GM19328 (cell line): ENCODE results near the gene EEFSEC.

Experiments
- ATAC-seq: cut with Tn5 transposase; IDR thresholded peaks from one replicate; pipeline ENCODE4 v1.9.1; 2021; ENCODE audit warnings: mild to moderate bottlenecking, moderate library complexity; ENCODE audit not compliant: unreplicated experiment

The EEFSEC gene

DNA sequence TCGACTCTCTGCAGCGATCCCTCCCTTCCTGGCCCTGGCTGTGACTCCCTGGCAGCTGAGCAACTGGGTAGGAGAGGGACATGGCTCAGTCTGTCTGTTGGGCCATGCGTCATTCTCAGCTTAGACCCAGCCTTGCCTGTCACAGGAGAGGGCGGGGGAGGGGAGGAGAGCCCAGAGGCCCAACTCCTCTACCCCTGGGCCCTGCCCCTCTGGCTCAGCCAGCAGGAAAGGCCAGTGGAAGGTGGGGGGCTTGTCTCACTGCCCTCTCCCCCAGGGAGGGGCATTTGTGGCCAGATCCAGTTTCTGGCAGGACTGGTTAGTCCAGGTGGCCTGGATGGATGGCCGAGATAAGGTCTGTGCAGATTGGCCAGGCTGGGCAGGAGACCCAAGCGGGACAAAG, 281.8 kb downstream of the EEFSEC start:
- ATAC-seq = no peak

DNA sequence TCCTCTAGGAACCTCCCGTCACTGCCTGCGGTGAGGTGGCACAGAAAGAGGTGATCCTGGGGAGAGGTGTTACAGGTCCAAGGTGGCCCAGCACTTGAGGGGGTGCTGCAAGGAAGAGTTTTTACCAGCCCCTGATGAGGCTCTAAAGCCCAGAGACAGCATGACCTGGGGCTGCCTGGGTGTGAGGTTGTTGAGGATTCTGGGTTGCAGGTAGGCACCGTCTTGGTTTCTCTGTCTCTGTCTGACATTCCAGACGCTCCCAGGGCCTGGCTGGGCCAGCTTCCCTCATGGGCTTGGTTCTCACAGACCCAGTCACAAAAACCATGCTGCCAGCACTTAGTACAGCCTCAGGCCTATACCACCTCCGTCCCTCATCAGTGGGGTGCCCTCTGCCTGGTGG, 282.3 kb downstream of the EEFSEC start:
- ATAC-seq = no peak

DNA sequence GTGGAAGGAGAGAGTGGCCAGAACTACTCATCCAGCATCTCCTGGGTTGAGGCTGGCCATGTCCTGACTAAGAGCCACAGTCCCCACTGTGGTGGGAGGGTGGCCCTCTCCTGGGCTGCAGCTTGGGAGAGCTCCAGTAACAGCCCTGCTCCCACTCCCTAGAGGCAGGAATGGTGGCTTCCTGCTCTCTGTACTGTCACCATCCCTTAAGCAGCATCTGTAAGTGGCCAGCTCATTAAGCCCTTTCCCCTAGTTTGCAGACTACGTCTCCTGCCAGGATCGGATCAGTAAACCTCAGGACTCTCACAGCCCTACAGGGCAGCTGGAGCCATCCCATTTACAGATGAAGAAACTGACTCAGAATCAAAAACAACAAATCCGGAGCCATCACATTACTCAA, 282.9 kb downstream of the EEFSEC start:
- no peak for ATAC-seq

DNA sequence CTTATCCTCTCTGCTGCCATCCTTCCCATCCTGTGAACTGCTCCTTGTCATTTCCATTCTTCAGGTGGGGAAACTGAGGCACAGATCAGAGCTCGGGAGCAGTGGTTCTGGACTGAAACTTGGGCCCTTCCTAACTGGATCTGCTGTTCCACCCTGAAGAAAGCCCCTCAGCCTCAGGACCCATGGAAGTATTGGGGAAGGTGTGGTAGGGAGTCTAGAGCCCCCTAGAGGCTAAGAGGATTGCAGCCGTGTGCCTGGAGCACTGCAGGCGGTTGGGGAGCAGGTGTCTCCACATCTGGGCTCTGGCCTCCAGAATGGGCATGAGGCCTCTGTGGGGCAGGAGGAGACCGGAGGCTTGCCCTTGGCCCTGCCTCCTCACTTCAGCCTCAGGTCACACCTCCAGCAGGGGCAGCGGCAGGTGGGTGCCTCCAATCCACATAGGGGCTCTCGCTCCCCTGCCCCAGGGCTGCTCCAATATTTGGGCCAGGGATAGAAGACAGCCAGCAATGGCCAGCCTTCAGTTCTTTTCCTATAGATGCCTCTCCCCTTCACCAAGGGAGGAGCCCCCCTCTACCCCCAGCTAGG, 285.3 kb downstream of the EEFSEC start:
- no peak for ATAC-seq

DNA sequence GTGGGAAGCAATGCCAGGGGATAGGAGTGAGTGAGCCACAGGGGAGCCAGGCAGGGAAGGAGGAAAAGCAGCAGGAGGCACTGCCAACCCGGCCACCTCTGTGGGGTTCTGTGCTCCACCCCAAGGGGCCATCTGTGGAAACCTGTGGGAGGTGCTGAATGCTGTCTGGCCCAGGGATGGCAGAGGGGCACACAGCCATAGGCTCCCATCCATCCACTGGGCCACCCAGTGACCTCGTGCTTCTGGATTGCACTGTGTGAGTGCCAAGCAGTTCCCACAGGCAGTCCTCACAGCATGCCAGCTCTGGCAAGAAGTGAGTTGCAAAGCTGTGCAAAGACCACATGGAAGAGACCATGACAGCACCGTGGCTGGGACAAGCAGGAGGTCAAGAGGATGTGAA, 285.9 kb downstream of the EEFSEC start:
- ATAC-seq = no peak

DNA sequence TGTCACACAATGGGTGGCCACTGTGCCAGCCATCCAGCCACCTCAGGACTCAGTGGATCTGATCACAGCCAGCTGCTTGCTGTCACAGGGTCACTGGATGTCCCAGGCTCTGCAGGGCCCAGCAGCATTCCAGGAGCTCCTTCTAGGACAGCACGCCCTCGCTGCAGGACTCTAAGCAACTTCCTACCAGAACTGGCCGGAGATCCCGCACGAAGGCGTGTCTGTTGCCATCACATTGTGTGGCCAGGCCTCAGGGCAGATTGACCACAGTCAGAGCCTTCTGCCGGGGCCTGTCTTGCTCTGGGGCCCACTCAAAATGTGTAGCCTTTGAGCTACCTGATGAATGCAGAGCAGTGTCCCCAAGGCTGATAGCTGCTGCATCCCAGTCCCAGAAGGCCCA, 288.8 kb downstream of the EEFSEC start:
- ATAC-seq = no peak

DNA sequence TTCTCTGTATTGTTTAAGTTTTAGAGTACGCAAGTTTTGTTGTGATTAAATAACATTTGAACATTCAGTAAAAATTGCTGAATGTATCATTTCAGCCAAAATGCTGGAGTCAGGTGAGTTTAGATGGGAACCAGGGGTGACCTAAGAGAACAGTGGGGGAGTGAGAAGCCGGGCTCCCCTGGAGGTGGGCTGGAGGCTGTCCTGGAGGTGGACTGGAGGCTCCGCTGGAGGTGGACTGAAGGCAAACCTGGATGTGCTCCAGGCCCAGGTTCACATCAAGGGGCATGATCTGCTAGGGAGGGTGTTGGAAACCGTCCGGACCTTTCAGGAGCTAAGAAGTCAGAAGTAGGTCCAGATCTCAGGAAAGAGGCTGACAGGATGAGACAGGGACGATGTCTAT, 289.7 kb downstream of the EEFSEC start:
- ATAC-seq = no peak

DNA sequence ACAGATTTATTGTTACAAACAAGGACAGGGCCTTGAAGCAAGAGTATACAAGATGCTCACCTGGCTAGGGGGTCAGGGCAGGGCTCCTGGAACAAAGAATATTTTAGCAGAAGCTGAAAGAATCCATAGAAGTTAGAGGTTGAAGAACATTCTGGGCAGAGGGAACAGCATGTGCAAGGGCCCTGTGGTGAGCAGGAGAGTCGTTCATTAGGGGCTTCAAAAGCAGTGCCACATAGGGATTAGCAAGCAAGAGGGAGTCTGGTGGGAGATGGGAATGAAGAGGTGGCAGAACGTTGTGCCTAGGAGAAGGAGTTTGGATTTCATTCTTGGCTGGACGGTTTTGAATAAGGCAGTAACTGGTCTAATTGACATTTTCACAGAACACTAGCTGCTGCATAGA, 290.5 kb downstream of the EEFSEC start:
- no peak for ATAC-seq

DNA sequence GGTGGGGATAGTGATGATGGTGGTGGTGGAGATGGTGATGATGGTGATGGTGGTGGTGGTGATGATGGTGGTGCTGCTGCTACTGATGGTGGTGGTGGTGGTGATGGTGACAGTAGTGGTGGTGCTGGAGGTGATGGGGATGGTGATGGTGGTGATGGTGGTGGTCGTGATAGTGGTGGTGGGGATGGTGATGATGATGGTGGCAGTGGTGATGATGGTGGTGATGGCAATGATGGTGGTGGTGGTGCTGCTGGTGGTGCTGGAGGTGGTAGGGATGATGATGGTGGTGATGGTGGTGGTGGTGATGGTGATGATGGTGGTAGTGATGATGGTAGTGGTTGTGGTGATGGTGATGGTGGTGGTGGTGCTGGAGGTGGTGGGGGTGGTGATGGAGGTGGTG, 292.1 kb downstream of the EEFSEC start:
- ATAC-seq = no peak

DNA sequence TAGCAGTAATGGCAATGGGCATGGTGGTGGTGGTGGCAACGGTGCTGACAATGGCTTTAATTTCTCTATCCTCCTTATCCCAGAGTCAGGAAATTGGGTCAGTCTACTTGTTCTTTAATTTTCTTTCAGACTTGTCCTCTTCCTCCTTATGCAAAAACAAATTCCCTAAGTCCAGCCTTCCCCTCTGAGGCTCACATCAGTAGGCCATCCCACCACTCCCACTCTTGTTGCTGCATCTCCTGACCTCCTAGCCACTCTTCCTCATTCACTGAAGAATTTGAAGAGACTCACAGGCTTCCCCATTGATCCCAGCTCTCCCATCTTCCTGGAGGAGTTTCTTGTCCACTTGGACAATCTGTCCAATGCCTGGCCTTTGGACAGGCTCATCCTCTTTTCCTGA, 293.5 kb downstream of the EEFSEC start:
- no peak for ATAC-seq

DNA sequence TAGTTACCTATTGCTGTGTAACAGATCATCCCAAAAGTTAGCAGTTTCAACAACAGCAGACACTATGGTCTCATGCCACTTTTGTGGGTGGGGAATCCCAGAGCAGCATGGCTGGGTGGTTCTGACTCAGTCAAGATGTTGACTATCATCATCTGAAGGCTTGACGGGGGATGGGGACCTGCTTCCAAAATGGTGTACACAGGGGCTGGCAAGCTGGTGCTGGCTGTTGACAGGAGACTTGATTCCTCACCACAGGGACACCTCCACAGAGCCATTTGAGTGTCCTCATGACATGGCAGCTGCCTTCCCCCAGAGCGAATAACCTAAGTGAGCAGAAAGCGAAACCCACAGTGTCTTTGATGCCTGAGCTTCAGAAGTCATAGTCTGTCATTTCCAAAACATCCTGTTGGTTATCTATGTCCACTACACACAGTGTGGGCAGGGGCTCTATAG, 294.3 kb downstream of the EEFSEC start:
- ATAC-seq = no peak

DNA sequence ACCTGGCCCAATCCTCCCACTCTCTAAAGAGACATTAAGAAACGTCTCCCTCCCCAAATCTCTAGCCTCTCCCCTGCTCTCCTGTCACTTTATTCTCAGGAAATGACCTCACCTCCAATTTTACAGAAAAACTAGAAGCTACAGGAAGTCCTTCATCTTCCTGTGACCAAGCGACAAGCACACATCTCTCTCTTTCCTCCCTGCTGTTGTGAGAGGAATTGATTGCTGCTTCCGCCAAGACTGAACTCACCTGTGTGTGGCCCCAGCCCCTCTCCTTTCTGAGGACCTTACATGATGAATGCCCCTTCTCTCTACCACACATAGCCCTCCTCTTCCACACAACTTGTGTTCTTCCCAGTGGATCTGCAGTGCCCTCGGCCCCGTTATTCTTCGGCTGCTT, 295.2 kb downstream of the EEFSEC start:
- no peak for ATAC-seq

DNA sequence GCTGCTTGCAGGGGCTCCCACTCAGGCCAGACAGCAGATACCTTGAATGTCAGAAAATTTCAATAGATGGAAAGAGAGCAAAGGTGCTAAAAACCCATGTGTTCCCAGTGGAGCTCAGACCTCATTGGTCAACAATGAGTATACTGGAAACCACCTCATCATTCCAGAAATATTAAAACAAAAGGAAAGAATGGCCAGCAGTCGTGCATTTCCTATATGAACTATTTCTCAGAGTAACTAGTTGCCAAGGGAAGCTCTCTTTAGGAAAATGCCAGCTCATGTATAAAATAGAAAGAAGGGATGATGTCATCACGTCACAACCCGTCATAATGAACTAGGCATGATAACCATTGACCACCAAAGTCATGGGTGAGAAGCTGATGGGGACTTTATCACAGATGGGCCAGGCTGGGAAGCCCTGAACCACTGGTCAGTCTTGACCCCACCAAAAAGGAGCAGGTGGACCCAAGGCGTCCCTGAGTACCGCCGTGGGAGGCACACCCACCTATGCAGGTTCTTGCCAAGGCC, 295.9 kb downstream of the EEFSEC start:
- no peak for ATAC-seq

DNA sequence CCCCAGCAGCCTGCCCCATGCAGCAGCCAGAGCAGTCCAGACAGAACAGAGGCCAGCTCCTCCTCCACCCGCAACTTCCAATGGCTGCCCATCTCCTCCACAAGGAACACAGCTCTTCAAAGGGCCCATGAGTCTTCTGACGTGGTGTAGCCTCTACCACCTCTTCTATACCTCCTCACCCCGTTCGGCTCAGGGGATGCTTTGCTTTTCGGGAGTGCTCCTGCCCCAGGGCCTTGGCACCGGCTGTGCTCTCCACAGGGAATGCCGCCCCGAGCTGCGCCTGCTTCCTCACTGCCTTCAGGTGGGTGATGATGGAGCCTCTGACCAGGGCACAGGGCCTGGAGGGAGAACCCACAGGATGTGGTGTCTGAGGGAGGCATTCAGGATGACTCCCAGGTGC, 298.8 kb downstream of the EEFSEC start:
- no peak for ATAC-seq

DNA sequence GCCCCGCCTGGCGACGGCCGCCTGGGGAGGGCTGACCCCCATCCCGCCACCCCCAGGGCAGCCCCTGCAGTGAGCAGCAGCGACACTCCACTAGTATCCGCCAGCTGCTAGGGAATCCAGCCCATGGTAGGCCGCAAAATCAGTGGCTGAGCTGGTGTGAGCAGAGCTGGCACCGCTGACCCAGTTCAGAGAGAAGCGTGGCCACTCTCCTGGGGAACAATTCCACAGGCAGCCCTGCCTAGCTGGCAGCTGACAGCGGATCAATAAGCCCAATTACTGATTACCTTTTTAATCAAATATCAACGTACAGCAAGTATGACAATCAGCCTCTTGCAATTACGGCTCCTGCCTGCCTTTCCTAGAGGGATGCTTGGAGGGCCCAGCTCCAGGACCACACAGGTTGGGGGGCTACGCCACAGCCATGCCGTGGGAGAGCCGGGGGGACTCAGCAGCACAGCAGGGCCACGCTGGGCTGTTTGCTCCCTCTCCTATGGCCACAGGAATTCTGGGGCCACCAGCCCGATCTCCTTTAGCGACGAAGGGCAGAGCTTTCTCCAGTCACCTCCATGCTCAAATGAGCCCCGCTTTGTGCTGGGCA, 299.5 kb downstream of the EEFSEC start:
- no peak for ATAC-seq

DNA sequence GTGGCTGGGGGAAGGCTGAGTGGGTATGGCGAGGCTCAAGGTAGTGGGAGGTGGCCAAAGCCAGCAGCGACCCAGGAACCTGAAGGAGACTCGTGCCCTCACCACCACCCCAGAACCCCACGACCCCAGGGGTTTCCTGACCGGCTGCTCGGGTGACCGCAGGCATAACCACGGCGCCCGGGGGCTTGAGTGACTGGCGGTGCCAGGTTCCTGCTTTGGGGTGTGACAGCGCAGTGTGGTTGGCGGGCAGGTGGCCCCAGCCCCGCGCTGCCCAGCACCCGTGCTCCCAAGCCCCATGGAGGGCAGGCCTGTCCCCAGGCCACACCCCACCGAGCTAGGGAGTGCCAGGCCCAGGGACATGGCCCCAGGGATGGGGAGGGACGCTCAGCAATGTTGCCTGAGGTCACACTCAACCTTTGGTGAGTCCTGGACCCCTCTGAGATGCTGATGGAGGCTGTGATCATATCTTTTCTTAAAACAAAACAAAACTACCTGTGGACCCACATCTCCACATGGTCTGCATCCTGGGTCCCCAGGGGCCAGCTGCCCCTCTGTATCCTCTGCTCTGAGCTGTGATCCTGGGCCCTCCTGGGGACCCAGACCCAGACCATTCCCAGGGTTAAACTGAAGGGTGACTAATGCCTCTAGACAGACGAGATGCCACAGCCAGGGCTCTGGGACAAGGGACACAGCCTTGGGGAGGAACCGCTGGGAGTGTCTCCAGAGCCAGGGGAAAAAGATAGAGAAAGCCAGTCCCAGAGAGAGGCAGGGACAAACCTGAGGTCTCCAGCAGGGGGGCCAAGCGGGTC, 300.4 kb downstream of the EEFSEC start:
- ATAC-seq = no peak

DNA sequence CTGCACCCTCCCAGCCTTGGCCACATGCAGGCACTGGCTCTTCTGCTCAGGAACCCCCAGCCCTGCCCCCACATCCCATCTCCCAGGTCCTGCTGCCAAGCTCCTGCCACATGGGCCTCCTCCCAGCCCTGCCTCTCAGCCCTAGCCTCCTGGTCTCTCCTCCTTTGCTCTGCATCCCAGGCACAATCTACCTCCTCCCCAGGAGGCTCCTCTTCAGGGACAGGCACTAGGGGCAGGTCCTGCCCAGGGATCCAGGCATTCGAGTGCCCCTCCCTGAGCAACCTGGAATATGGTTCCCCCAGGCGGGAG, 301.0 kb downstream of the EEFSEC start:
- ATAC-seq = no peak

DNA sequence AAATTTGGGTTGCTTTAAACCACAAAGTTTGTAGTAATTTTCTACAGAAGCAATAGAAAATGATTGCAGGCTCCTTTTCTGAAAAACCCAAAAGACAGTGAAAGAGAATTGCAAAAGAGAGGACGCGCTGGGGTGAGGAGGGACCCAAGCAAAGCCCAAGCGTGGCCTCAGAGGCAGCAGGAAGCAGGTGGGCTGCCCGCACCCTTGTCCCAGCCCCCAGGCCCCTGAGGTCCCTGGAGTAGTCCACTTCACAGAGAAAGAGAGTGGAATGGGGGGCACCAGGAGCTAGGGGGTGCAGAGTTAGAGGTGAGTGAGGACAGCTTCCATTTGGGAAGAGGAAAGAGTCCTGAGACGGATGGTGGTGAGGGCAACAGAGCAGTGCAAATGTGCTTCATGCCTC, 301.8 kb downstream of the EEFSEC start:
- no peak for ATAC-seq

DNA sequence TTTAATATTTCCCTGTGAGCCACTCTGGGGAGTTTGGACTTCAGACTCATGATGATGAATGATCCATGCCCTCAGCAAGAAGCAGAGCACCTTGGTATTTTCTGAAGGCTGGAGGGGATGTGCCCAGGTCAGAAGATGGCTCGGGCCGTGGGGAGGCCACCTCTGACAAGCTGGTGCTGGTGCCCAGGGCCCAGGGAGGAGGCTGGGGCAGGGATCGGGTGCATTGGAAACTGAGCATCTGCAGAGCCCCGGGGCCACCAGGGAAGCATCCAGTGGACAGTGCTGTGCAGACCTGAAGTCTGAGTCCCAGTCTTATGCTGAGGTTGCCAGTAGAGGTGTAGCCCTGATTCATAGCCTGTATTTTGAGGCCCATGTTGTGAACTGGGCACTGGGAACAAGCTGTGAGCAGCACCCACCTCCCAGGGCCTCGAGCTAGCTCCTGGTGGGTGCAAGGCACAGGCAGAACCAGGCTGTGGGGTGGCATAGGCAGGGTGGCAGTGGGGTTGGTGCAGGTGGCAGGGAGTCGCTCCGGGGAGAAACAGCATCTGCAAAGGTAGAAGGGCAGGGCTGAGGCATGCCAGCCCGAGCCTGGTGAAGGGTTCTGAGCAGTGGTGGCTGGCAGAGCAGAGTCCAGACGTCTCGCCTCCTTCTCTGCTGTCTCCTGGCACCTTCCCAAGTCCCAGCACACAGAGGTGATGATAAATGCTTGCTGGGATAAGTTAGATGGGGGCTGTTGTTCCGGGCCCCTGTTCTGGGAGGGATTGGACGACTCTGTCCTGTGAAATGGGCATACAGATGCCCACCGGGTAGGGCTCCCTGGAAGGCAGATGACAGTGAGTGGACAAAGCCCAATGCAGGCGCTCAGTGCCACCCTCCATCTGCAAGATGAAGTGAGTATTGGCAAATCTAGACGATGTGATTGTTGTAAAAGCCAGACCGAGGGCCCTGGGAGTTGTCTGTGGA, 302.8 kb downstream of the EEFSEC start:
- ATAC-seq = no peak

DNA sequence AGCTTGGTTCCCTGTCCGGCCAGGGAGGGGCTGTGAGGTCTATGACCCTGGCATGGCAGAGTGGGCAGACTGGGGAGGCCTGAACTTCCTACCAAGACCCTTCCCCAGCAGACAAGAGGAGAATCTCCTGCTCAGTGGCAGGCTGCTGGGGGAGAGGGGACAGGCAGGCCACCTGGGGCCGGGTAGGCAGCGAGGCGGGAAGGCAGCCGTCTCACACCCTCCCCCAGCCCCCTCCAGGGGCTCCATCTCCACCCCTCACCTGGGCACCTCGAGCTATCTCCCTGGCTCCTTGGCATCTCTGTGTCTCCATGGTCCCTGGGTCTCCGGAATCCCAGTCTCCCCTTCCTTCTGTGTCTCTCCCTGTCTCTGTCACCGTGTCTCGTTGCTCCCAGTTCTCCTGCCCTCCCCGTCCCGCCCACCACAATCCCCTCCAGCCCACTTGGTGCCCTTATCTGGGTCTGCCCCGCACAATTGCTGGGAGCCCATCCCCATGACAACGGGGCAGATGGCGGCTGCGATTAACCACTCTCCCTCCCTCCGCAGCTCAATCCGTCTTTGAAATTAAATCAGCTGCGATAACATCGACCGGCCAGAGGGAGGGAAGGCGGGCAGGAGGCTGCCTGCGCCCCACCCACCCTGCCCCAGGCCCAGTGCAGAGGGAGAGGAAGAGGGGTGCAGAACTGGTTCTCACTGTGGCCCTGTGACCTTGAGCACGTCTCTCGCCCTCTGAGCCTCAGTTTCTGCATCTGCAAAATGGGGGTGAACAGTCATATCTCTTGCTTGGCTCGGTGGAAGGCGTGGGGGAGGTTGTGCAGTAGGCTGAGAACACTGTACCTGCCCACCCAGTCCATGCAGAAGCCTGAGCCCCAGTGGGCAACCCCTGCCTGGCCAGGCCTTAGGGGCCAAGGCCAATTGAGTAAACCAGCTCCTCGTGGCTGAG, 303.8 kb downstream of the EEFSEC start:
- no peak for ATAC-seq
